Heart left ventricle (tissue), 13 donors: ENCODE data around the gene MCF2L.

Experiments
- POLR2A ChIP-seq, 2 donors: fragments of 450-650 bp; IDR thresholded peaks; one replicate each; pipeline ENCODE4 v1.6.1; 2017; ENCODE audit warnings: antibody characterized with exemption in 2 of 2, mild to moderate bottlenecking in 2 of 2, moderate library complexity in 2 of 2
- TF ChIP-seq, protein P1 (sequence below), 12 donors: fragments of 200-600 bp; sonication (generic) in 4 of 12; IDR thresholded peaks; one replicate each; pipeline versions ENCODE4 v1.5.0 to v1.8.0; 2018 to 2022; ENCODE audit warnings: antibody characterized with exemption in 12 of 12, mild to moderate bottlenecking in 5 of 12
- donor health status: ischemic (EF 13 %, LVEDD 7.1; RV severe dilation, severe dysfunction).
- donor health status: DM: no; HTN: yes; CAD: no.
- donor health status: DM: no; HTN: no; CAD: no.
- donor health status: ischemic (EF 25% LVEDD 6.9; RV normal size, moderate dysfunction).
- donor health status: ischemic (EF 25% LVEDD 5.7; RV mildly dilated, moderate dysfunction).
- donor health status: ischemic (EF 35%, LVEDD 5.7; RV mildly dilated, moderate dysfunction).
- donor health status: nonischemic (EF 11% LVEDD 7.7; RV severe dilation, severe dysfunction).
- donor health status: DM: yes; HTN: yes; CAD: no.
- donor health status: PGD.
- donor health status: ischemic (EF 29% LVEDD 5.4; RV normal size, mild dysfunction).
- donor health status: nonischemic (EF 23%, LVEDD 6.1; RV moderate dilation, normal function).

GRCh38 chr13:113075711-113076110, 106.7 kb downstream of the MCF2L start:
- TF ChIP-seq POLR2A (IDR thresholded peaks at IDR 0.05), result no peak
- TF ChIP-seq, protein P1, sequence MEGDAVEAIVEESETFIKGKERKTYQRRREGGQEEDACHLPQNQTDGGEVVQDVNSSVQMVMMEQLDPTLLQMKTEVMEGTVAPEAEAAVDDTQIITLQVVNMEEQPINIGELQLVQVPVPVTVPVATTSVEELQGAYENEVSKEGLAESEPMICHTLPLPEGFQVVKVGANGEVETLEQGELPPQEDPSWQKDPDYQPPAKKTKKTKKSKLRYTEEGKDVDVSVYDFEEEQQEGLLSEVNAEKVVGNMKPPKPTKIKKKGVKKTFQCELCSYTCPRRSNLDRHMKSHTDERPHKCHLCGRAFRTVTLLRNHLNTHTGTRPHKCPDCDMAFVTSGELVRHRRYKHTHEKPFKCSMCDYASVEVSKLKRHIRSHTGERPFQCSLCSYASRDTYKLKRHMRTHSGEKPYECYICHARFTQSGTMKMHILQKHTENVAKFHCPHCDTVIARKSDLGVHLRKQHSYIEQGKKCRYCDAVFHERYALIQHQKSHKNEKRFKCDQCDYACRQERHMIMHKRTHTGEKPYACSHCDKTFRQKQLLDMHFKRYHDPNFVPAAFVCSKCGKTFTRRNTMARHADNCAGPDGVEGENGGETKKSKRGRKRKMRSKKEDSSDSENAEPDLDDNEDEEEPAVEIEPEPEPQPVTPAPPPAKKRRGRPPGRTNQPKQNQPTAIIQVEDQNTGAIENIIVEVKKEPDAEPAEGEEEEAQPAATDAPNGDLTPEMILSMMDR (IDR thresholded peaks at IDR 0.05), result no peak
